HG02610 (cell line): Measurements from ENCODE around the gene TAF5L.
"Not testable (repeated sequence)": the region's sequence is repeated elsewhere in the genome, so short reads cannot be mapped to it uniquely, and the experiment has no call there.

ENCODE experiments used
- ATAC-seq: cut with Tn5 transposase; IDR thresholded peaks from one replicate; pipeline ENCODE4 v1.9.1; 2021; ENCODE audit warnings: mild to moderate bottlenecking, moderate library complexity; ENCODE audit not compliant: unreplicated experiment

The TAF5L gene

GRCh38 chr1:229608590-229608989, 17.3 kb downstream of the TAF5L start:
- no peak for ATAC-seq

GRCh38 chr1:229607370-229607769, 18.6 kb downstream of the TAF5L start:
- no peak for ATAC-seq

GRCh38 chr1:229603371-229604005, 22.4 kb downstream of the TAF5L start:
- ATAC-seq: no peak

DNA sequence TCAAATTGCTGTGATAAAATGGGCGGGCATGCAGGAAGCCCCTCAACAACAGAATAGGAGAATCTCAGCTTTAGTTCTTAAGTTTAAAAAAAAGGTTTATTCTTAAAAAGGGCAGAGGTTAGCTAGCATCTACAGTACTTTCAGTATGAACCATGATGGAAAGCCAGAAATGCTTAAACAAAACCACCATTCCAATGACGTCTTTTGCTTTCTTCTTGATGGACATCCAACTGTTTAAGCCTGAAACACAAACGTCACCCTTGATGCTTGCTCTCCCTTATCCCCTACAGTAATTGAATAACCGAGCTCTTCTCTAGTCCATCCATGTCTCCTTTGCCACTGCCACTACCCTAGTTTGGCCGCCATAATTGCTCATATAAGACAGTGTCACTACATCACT, 25.7 kb downstream of the TAF5L start:
- no peak for ATAC-seq

DNA sequence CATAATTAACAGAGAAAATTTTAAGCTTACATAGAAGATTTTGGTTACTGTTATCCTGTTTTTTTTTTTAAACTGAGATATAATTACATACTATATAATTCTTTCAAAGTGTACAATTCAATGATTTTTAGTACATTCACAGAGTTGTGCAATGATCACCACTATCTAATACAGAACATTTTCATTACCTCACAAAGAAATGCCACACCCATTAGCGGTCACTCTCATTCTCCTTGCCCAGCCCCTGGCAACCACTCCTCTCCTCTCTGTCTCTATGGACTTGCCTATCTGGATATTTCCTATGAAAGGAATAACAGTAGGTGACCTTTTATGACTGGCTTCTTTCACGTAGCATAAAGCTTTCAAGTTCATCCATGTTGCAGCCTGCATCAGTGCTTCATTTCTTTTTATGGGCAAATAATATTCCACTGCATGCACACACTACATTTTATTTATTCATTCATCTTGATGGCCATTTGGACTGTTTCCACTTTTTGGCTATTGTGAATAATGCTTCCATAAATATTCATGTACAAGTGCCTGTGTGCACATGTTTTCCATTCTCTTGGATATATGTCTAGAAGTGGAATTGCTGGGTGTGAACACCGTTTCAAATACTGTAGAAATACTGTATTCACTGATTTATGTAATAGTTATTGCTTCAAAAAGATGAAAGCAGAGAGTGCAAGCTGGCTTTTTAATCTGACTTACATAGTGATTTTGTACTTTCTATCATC, 26.5 kb downstream of the TAF5L start:
- no peak for ATAC-seq

- no peak for ATAC-seq
Measured at GRCh38 chr1:229597877-229598276, 28.0 kb downstream of the TAF5L start.

DNA sequence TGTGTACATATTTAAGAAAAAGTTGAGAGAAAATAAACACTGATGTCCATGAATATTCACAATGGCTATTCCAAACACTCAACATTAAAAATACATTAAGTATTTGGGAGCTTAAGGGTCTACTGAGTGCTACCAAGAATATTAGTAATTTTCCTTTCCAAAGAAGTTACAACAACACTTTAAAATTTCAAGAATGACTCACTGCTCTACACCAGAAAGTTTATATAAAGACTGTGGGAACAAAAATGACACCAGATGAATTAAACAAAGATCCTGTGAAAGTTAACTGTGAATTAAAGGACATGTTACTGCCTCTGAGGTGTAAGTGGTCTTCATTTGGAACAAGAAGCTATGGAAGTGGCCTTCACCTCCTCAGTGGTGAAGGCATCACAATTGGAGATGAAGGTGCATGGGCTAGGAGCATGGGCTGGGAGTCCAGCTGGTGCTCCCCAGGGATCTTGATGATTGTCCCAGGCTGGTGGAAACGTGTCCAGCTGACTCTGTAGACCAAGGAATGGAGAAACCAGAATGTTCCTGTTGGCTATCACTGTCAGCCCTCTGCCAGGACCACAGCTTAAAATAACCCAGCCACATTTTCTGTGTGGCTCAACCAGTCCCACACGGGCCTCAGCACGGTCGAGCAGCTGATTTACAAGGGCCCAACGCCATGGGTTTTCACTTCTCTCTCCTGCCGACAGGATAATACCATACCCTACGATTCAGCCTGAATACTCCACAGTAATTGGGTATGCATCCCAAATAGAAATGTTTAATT, 28.8 kb downstream of the TAF5L start:
- ATAC-seq: no peak

GRCh38 chr1:229595876-229596275, 30.0 kb downstream of the TAF5L start:
- ATAC-seq: not testable (repeated sequence)

GRCh38 chr1:229594227-229595008, 31.5 kb downstream of the TAF5L start:
- no peak for ATAC-seq

GRCh38 chr1:229593800-229594199, 32.1 kb downstream of the TAF5L start:
- ATAC-seq: no peak

DNA sequence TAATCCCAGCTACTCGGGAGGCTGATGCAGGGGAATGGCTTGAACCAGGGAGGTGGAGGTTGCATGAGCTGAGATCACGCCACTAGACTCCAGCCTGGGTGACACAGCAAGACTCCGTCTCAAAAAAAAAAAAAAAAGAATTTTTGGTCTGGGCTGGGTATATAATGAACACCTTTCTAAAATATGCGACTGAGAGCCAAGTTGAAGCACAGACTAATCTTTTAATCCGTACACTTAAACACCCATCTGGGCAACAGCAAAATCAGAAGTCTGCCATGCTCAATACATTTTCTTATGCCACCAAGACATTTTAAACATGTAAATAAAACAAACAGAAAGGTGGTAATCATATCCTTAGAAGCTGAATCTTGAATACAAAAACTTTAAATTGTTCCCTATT, 35.8 kb downstream of the TAF5L start:
- no peak for ATAC-seq

DNA sequence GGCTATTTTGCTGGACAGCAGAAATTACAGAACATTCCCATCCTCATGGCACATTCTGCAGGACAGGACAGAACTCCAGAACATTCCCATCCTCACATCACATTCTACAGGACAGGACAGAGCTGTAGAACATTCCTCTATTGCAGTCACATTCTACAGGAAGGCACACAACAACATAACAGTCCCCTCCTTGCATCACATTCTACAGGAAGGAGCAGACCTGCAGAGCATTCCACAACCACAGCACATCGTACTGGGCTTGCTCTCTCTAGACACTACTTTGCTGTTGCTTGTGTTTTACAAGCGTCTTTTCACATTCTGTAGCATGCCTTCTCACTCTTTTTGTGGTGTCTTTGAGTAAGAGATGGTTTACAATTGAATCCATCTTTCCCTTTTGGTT, 40.6 kb downstream of the TAF5L start:
- ATAC-seq: no peak

- no peak for ATAC-seq
Measured at GRCh38 chr1:229582715-229583114, 43.2 kb downstream of the TAF5L start.

- ATAC-seq: no peak
Measured at GRCh38 chr1:229582011-229582694, 43.8 kb downstream of the TAF5L start.

DNA sequence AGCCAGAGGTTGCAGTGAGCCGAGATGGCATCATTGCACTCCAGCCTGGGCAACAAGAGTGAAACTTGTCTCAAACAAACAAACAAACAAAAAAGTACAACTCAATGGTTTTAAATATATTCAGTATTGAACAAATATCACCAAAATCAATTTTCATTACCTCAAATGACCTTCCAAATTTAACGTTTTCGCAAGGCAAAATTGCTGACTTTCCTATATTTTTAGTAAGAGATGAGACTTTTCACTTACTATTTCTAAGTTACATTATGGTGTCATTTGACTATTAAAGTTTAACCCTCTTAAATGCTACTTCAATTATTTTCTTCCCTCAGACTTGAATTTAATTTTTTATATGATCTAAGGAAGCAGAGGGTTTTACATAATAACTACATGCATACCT, 44.4 kb downstream of the TAF5L start:
- ATAC-seq: no peak

DNA sequence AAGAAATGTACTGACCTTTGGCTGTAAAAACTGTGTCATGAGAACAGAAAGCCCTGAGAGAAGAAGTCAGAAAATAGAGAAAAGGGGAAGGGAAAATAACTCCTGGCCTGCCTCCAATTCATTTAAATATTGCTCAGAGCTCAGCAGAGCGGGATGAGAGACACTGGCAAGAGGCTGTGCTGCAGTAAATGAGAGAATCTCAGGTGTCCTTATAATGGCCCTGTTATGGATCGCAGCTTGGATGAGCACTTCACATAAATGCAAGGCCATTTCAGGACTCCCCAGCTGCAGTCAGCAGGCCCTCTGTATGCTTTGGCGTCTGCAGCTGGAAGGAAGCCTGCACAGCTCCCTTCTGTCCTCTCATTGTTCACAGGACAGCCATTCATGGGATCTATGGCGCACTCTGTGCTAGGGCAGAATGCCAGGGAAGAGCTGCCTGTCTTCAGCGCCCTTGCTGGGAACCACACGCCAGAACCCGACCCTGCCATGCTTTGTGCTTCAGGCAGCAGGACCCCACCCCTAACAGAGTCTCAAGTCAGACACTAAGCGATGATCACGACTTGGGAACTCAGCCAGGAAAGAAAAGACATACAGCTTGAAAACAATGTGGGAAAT, 46.8 kb downstream of the TAF5L start:
- ATAC-seq: peak; percentile 85

GRCh38 chr1:229578168-229579058, 47.5 kb downstream of the TAF5L start:
- peak; percentile 20 for ATAC-seq

- ATAC-seq: no peak
Measured at GRCh38 chr1:229574679-229575442, 51.1 kb downstream of the TAF5L start.
